ENCODE data around the gene GFER. TPM values are rescaled to one million over a fixed set of nuclear protein-coding genes. Genes with fewer than 3 reads are reported as not detected.

The GFER gene
- total and polyA plus RNA-seq, 4 donors, result 7.4 to 28.4 (median 15.1) TPM

DNA sequence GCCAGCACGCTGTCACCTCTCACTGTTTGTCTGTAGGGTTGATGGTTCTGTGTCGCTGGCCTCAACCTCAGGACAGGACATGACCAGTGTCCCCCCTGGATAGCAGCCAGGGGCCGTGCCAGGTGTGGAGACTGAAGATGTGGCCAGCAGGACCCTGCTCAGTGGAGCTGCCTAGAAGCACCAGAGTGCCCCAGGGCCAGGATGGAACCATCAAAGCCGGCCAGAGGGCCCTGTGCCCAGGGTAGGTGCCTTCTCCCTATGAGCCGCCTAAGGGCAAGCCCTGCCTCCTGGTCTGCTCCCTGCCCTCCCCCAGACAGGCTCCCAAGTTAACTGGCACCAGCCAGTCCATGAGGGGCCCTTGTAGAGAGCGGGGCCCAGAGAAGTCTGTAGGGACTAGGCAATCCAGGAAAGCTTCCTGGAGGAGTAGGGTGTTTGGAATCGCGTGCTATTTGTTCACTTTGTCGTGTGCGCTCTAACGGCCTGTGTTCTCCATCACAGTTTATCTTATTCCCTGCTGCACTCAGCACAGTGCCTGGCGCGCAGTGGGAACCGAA lies 25.2 kb upstream of the GFER start:
- Histone ChIP-seq H3K9me3 (ENCODE audit: control insufficient read depth in 4 of 4, low read length in 3 of 4) (no peaks in the 10 kb centered on the region), H3K4me1 (ENCODE audit: control insufficient read depth in 4 of 4, insufficient read depth in 4 of 4, low read length in 3 of 4) (peaks cover 4 to 26% (median 21%) of the 10 kb centered on the region in 4 donors), H3K27me3 (ENCODE audit: control insufficient read depth in 4 of 4, insufficient read depth in 4 of 4, low read length in 3 of 4) (no peaks in the 10 kb centered on the region), H3K36me3 (ENCODE audit: control insufficient read depth in 4 of 4, insufficient read depth in 3 of 4, low read depth in 1 of 4, low read length in 3 of 4) (peaks cover 0 to 26% (median 7%) of the 10 kb centered on the region in 4 donors), H3K27ac (ENCODE audit: low read depth in 1 of 2, low read length in 2 of 2) (peak overlapping the region in 1 of 2 donors; percentile 50), H3K4me3 (ENCODE audit: low read depth in 1 of 3, low read length in 3 of 3) (peak overlapping the region in 1 of 3 donors; percentile 92), H3K9ac (ENCODE audit: low read depth in 1 of 2, low read length in 2 of 2) (peak overlapping the region in 1 of 2 donors; percentile 72)
- no peak for DNase-seq (ENCODE audit: low spot score)
- TF ChIP-seq RXRA (IDR thresholded peaks at IDR 0.05), result no peak
- TF ChIP-seq, protein P1, sequence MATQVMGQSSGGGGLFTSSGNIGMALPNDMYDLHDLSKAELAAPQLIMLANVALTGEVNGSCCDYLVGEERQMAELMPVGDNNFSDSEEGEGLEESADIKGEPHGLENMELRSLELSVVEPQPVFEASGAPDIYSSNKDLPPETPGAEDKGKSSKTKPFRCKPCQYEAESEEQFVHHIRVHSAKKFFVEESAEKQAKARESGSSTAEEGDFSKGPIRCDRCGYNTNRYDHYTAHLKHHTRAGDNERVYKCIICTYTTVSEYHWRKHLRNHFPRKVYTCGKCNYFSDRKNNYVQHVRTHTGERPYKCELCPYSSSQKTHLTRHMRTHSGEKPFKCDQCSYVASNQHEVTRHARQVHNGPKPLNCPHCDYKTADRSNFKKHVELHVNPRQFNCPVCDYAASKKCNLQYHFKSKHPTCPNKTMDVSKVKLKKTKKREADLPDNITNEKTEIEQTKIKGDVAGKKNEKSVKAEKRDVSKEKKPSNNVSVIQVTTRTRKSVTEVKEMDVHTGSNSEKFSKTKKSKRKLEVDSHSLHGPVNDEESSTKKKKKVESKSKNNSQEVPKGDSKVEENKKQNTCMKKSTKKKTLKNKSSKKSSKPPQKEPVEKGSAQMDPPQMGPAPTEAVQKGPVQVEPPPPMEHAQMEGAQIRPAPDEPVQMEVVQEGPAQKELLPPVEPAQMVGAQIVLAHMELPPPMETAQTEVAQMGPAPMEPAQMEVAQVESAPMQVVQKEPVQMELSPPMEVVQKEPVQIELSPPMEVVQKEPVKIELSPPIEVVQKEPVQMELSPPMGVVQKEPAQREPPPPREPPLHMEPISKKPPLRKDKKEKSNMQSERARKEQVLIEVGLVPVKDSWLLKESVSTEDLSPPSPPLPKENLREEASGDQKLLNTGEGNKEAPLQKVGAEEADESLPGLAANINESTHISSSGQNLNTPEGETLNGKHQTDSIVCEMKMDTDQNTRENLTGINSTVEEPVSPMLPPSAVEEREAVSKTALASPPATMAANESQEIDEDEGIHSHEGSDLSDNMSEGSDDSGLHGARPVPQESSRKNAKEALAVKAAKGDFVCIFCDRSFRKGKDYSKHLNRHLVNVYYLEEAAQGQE (IDR thresholded peaks at IDR 0.05), result no peak
- no peak for TF ChIP-seq NR2F2 (IDR thresholded peaks at IDR 0.05)
- TF ChIP-seq, protein P2, sequence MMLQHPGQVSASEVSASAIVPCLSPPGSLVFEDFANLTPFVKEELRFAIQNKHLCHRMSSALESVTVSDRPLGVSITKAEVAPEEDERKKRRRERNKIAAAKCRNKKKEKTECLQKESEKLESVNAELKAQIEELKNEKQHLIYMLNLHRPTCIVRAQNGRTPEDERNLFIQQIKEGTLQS (IDR thresholded peaks at IDR 0.05), result no peak
- no peak for TF ChIP-seq FOXA2 (IDR thresholded peaks at IDR 0.05)
- no peak for TF ChIP-seq GABPA (IDR thresholded peaks at IDR 0.05 in 1 of 2, conservative IDR thresholded peaks at IDR 0.05 in 1 of 2)
- TF ChIP-seq, protein P3, sequence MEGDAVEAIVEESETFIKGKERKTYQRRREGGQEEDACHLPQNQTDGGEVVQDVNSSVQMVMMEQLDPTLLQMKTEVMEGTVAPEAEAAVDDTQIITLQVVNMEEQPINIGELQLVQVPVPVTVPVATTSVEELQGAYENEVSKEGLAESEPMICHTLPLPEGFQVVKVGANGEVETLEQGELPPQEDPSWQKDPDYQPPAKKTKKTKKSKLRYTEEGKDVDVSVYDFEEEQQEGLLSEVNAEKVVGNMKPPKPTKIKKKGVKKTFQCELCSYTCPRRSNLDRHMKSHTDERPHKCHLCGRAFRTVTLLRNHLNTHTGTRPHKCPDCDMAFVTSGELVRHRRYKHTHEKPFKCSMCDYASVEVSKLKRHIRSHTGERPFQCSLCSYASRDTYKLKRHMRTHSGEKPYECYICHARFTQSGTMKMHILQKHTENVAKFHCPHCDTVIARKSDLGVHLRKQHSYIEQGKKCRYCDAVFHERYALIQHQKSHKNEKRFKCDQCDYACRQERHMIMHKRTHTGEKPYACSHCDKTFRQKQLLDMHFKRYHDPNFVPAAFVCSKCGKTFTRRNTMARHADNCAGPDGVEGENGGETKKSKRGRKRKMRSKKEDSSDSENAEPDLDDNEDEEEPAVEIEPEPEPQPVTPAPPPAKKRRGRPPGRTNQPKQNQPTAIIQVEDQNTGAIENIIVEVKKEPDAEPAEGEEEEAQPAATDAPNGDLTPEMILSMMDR (IDR thresholded peaks at IDR 0.05; ENCODE audit: low read depth, low read length, missing input control), result no peak
- TF ChIP-seq SP1 (IDR thresholded peaks at IDR 0.05), result no peak
- TF ChIP-seq RAD21 (IDR thresholded peaks at IDR 0.05), result no peak
- no peak for TF ChIP-seq JUND (IDR thresholded peaks at IDR 0.05)
- 29% methylated on average over 14 of the region's 14 CpGs for WGBS

DNA sequence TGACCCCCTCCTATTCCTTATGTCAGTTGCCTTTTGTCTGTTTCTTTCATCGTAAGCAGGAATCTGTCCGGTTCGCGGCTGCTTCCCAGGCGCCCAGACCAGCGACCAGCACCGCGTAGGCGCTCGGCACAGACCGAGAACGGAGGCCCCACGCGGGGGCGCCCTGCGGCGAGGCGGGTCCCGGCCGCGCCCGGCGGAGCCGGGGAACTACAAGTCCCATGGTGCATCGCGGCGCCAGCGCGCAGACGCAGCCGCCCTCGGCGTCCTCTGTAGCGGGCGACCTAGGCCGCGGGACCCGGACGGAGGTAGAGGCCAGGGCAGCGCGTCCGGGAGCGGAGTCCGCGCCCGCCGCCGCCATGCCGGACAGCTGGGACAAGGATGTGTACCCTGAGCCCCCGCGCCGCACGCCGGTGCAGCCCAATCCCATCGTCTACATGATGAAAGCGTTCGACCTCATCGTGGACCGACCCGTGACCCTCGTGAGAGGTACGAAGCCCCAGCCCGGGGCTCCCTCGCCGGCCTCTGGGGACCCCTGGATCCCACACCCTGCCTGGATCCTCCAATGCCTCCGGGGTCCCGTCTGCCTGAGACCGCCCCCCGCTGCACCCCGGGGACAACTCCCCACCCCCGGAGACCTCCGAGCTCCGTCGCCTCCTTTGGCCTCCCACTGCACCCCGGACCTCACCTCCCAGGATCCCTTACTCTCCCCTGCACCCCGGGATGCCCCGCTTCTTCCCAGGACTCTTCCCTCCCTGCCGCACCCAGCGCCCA lies 24.5 kb upstream of the GFER start, which contains the start of gene NDUFB10:
TSS of gene NDUFB10 (plus strand) at position 270 of the 771 bp plus-strand sequence. CDS start at position 357, 87 bp downstream.
- peaks cover 0 to 26% (median 7%) of the 10 kb centered on the region in 4 donors for H3K36me3 ChIP-seq (ENCODE audit: control insufficient read depth in 4 of 4, insufficient read depth in 3 of 4, low read depth in 1 of 4, low read length in 3 of 4)
- peak within 1 kb of the TSS; percentile 45 to 72 for H3K9ac ChIP-seq (ENCODE audit: low read depth in 1 of 2, low read length in 2 of 2)
- H3K27me3 ChIP-seq (ENCODE audit: control insufficient read depth in 4 of 4, insufficient read depth in 4 of 4, low read length in 3 of 4), result no peaks in the 10 kb centered on the region
- DNase-seq (ENCODE audit: low spot score), result peak; percentile 96
- peak within 1 kb of the TSS; percentile 50 to 77 for H3K27ac ChIP-seq (ENCODE audit: low read depth in 1 of 2, low read length in 2 of 2)
- H3K4me3 ChIP-seq (ENCODE audit: low read depth in 1 of 3, low read length in 3 of 3), result peak within 1 kb of the TSS; percentile 80 to 92 (median 90)
- no peaks in the 10 kb centered on the region for H3K9me3 ChIP-seq (ENCODE audit: control insufficient read depth in 4 of 4, low read length in 3 of 4)
- H3K4me1 ChIP-seq (ENCODE audit: control insufficient read depth in 4 of 4, insufficient read depth in 4 of 4, low read length in 3 of 4), result peaks cover 4 to 28% (median 23%) of the 10 kb centered on the region in 4 donors
- under 1% methylated on average over 79 of the region's 79 CpGs for WGBS
- TF ChIP-seq RAD21 (IDR thresholded peaks at IDR 0.05), result peak in 1 of 2 donors; percentile 50
- TF ChIP-seq, protein P2 (IDR thresholded peaks at IDR 0.05), result no peak
- no peak for TF ChIP-seq RXRA (IDR thresholded peaks at IDR 0.05)
- TF ChIP-seq FOXA2 (IDR thresholded peaks at IDR 0.05), result no peak
- no peak for TF ChIP-seq TAF1 (conservative IDR thresholded peaks at IDR 0.05)
- TF ChIP-seq, protein P1 (IDR thresholded peaks at IDR 0.05), result no peak
- TF ChIP-seq, protein P3 (IDR thresholded peaks at IDR 0.05; ENCODE audit: low read depth, low read length, missing input control), result peak; percentile 49
- peak; percentile 73 for TF ChIP-seq YY1 (IDR thresholded peaks at IDR 0.05)
- no peak for TF ChIP-seq SP1 (IDR thresholded peaks at IDR 0.05)
- no peak for TF ChIP-seq FOXA1 (IDR thresholded peaks at IDR 0.05)
- TF ChIP-seq EGR1 (IDR thresholded peaks at IDR 0.05; ENCODE audit: low read depth in 2 of 2), result peak in 1 of 2 donors; percentile 35
- TF ChIP-seq HNF4A (conservative IDR thresholded peaks at IDR 0.05), result no peak
